ENCODE data around the gene FRMD4A.

FRMD4A gene

DNA sequence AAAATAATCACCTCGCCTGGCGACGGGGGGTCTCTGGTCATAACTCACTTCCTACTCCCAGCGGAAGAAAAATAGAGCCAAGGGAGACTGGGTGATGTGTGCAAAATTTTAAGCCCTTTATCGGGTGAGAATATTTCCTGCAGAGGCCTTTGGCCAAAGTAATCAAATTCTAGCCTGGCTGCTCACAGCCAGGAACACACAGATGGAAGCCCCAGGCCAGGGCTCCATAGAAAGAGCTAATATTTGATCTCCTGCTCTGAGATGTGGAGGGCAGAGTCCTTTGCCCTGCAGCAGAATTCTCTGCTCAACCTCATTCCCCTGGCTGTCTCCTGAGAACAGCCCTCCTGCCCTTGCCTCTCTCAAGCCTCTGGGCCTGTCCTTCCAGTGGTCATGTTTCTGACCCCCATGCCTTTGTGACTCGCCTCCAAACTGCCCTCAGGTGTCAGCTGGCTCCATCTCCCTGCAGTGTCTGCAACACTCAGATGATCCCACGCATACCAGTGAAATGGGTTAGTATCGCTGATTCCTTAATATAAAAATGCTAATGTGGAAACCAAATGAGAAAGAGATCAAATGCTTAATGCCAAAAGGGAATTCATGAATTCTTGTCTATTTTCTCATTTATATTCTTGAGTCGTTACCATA, 34.5 kb downstream of the FRMD4A start:
- TF ChIP-seq, protein P1, sequence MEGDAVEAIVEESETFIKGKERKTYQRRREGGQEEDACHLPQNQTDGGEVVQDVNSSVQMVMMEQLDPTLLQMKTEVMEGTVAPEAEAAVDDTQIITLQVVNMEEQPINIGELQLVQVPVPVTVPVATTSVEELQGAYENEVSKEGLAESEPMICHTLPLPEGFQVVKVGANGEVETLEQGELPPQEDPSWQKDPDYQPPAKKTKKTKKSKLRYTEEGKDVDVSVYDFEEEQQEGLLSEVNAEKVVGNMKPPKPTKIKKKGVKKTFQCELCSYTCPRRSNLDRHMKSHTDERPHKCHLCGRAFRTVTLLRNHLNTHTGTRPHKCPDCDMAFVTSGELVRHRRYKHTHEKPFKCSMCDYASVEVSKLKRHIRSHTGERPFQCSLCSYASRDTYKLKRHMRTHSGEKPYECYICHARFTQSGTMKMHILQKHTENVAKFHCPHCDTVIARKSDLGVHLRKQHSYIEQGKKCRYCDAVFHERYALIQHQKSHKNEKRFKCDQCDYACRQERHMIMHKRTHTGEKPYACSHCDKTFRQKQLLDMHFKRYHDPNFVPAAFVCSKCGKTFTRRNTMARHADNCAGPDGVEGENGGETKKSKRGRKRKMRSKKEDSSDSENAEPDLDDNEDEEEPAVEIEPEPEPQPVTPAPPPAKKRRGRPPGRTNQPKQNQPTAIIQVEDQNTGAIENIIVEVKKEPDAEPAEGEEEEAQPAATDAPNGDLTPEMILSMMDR (IDR thresholded peaks at IDR 0.05; ENCODE audit: low read depth, low read length) = no peak
- Histone ChIP-seq H3K27me3 (no peaks in the 10 kb centered on the region), H3K36me3 (no peaks in the 10 kb centered on the region), H3K4me1 (no peaks in the 10 kb centered on the region), H3K4me3 (ENCODE audit: low read depth, low read length) (no peak overlapping the region), H3K9me3 (no peaks in the 10 kb centered on the region)
- DNase-seq = no peak

DNA sequence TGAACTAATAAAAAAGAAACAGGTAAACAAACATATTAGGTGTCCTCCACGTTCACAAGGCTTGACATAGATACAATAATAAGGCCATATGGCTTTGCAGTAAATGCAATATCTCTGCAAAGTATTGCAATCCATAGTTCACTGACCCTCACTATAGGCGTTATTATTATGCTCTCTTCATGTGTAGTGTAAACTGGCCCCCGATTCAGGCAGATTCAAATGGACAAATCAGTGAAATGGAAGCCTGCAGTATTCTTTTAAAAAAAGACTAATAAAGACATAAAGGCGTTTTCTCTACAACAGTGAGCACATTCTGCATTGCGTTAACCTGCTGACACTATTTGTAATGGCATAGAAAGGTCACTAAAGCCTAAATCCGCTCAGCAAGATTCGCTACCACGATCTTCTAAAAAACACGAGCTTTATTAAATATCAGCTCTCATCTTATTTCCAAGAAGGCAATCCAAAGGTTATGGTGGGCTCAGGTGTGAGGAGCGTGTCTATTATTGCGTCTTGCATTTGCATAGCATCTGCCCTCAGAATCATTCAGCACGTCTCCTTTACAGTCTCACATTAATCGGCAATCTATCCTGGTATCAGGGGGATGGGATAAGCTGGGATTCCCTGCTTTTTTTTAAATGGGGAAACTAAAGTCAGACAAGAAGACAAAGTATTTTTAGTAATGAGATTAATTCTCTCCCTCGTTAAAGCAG, 36.2 kb downstream of the FRMD4A start:
- no peaks in the 10 kb centered on the region for H3K4me1 ChIP-seq
- DNase-seq = no peak
- H3K36me3 ChIP-seq = no peaks in the 10 kb centered on the region
- no peaks in the 10 kb centered on the region for H3K27me3 ChIP-seq
- TF ChIP-seq, protein P1 (IDR thresholded peaks at IDR 0.05; ENCODE audit: low read depth, low read length) = no peak
- no peak overlapping the region for H3K4me3 ChIP-seq (ENCODE audit: low read depth, low read length)
- H3K9me3 ChIP-seq = no peaks in the 10 kb centered on the region

DNA sequence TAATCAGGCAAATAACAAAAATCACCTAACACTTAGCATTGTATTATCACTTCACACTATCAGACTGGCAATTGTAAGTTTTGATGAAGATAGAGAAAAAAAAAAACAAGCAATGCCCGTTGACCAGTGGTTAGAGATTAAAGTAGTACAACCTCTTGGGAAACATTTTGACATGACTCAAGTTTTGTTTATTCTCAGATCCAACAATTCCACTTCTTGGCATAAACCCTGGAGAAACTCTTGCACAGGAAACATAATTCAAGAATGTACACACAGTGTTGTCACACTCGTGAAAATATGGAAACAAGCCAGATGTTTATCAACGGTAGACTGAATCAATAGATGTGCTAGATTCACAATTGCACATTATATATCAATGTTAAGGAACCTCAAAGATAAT, 37.2 kb downstream of the FRMD4A start:
- Histone ChIP-seq H3K4me3 (ENCODE audit: low read depth, low read length) (no peak overlapping the region), H3K36me3 (no peaks in the 10 kb centered on the region), H3K4me1 (no peaks in the 10 kb centered on the region), H3K9me3 (no peaks in the 10 kb centered on the region), H3K27me3 (no peaks in the 10 kb centered on the region)
- no peak for DNase-seq
- TF ChIP-seq, protein P1 (IDR thresholded peaks at IDR 0.05; ENCODE audit: low read depth, low read length) = no peak

DNA sequence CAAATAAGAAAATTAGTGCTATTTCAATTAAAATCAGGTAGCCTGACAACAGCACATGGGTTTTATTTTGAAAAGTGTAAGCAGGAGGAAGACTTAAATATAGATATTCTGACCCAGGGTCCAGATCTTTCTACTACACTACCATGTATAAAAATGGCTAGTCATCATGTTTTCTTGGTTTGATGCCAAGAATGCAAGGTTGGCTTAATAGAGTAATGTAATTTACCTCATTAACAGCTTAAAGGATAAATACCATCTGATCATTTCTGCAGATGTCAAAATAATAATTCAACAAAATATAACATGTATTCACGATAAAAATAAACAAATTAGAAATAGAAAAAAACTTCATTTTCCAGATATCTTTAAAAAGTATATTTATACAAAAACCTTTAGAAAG, 39.4 kb downstream of the FRMD4A start:
- H3K36me3 ChIP-seq = no peaks in the 10 kb centered on the region
- no peak for DNase-seq
- no peaks in the 10 kb centered on the region for H3K27me3 ChIP-seq
- H3K4me3 ChIP-seq (ENCODE audit: low read depth, low read length) = no peak overlapping the region
- no peaks in the 10 kb centered on the region for H3K4me1 ChIP-seq
- H3K9me3 ChIP-seq = no peaks in the 10 kb centered on the region
- TF ChIP-seq, protein P1 (IDR thresholded peaks at IDR 0.05; ENCODE audit: low read depth, low read length) = no peak

DNA sequence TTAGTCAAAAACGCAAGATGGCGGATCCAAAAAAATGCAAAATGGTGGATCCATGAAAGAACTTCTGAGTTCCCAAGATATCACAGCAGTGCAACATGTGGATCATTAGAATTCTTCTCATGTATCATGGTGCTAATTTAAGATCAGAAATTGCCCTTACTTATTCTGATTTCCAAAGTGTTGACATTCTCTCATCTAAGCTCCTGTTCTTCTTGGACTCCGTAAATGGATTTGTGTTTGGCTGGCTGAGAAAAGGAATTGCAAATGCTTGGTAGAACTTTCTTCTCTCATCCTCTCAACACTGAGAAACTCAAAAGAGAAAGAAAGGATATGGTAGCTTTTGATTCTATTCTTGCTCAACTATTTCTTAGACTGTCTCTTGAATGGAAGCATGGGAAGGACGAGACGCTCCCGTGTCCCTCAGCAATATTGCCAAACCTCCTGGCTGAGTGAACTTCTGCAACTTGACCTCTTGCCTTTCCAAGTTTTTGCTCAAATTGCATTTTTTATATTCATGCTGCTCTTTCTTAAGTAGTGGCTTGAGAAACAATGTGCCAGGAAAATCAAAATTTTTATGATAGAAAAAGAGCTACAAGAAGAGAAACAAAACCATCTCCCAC, 44.7 kb downstream of the FRMD4A start:
- TF ChIP-seq, protein P1 (IDR thresholded peaks at IDR 0.05; ENCODE audit: low read depth, low read length) = no peak
- DNase-seq = no peak
- Histone ChIP-seq H3K27me3 (no peaks in the 10 kb centered on the region), H3K4me3 (ENCODE audit: low read depth, low read length) (no peak overlapping the region), H3K4me1 (no peaks in the 10 kb centered on the region), H3K36me3 (no peaks in the 10 kb centered on the region), H3K9me3 (no peaks in the 10 kb centered on the region)

DNA sequence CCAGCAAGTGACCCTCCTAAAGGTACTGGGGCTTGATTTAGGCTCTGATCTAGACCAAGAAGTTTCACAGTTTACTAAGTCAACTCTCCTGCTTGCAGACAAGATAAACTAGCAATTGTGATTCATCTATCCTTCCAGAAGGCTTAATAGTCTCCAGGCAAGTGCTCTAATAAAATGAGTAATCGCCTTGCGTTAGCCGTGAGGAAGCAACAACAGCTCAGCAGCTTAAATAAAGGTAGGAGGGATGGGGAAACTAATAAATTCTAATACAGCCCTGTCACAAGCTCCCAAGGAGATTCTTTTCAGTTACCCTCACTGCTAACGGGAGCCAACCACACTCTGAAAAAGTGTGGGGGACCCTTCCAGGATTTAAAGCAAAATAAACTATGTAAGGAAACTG, 48.4 kb downstream of the FRMD4A start:
- no peak overlapping the region for H3K4me3 ChIP-seq (ENCODE audit: low read depth, low read length)
- TF ChIP-seq, protein P1 (IDR thresholded peaks at IDR 0.05; ENCODE audit: low read depth, low read length) = no peak
- no peak for DNase-seq
- H3K9me3 ChIP-seq = no peaks in the 10 kb centered on the region
- no peaks in the 10 kb centered on the region for H3K36me3 ChIP-seq
- H3K27me3 ChIP-seq = no peaks in the 10 kb centered on the region
- no peaks in the 10 kb centered on the region for H3K4me1 ChIP-seq

Data from BE2C (cell line).